ENCODE data around the gene ZNF785. TPM values are rescaled to one million over a fixed set of nuclear protein-coding genes. Genes with fewer than 3 reads are reported as not detected.
"Not testable (repeated sequence)": the region's sequence is repeated elsewhere in the genome, so short reads cannot be mapped to it uniquely, and the experiment has no call there.

Gene ZNF785
- total and polyA plus RNA-seq, 2 donors (not counting 1 experiment from before 2014, with no cell fraction given), result 12.2 to 39.7 TPM

DNA sequence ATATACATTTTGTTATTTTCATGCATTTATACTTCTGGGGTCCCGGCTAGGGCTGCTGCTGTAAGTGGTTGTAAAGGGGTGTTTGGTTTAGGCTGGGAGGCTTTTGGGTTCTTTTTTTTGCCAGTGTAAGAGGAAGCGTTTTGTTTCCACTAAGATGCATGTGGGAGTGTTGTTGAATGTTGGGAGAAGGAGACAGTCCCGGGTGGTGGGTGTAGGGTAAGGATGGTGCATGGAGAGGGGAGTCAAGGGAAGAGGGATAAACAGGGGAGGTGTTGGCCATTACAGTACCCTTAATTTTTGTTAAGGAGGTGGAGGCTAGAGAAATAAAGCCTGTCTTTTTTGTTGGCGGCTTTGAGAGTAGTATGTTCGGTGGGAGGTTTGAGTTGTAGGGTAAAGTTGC, 42.4 kb downstream of the ZNF785 start:
- WGBS (ENCODE audit: insufficient coverage), result 95% methylated on average over 4 of the region's 5 CpGs
- no peaks in the 10 kb centered on the region for H3K9me3 ChIP-seq (ENCODE audit: control extremely low read depth in 1 of 3, control insufficient read depth in 2 of 3, insufficient read depth in 1 of 3, low read length in 2 of 3)
- Mint-ChIP-seq H3K4me3 (no peak overlapping the region), H3K27me3 (no peaks in the 10 kb centered on the region), H3K27ac (no peak overlapping the region), H3K4me1 (no peaks in the 10 kb centered on the region), H3K9me3 (ENCODE audit: insufficient read depth) (no peaks in the 10 kb centered on the region)
- H3K36me3 ChIP-seq (replicated peaks in 1 of 2; ENCODE audit: control extremely low read depth in 1 of 2, control insufficient read depth in 1 of 2, extremely low read depth in 1 of 2, insufficient read depth in 2 of 2, low read length in 1 of 2), result no peaks in the 10 kb centered on the region
- H3K27ac ChIP-seq (ENCODE audit: low read length in 2 of 2), result no peak overlapping the region
- H3K79me2 ChIP-seq (ENCODE audit: control insufficient read depth, insufficient read depth, low read length), result peaks cover 89% of the 10 kb centered on the region
- H3K9ac ChIP-seq (ENCODE audit: low read length), result no peak overlapping the region
- no peaks in the 10 kb centered on the region for H4K20me1 ChIP-seq (ENCODE audit: control insufficient read depth, insufficient read depth, low read length, poor library complexity, severe bottlenecking)
- CTCF ChIA-PET, result no interaction called here
- TF ChIP-seq EZH2 (IDR thresholded peaks at IDR 0.05; ENCODE audit: borderline replicate concordance, insufficient read depth, low read depth, low read length, poor library complexity, severe bottlenecking), result no peak
- ATAC-seq (ENCODE audit: low read depth) (no peak), DNase-seq (no peak)
- no peak overlapping the region for H3K4me3 ChIP-seq (ENCODE audit: control extremely low read depth in 1 of 5, extremely low read depth in 1 of 5, insufficient read depth in 1 of 5, low read depth in 2 of 5, low read length in 4 of 5)
- H2AFZ ChIP-seq (ENCODE audit: insufficient read depth, low read depth, low read length, poor library complexity, severe bottlenecking), result no peak overlapping the region
- no peak overlapping the region for H3K4me2 ChIP-seq (replicated peaks; ENCODE audit: low read depth, low read length, poor library complexity, severe bottlenecking)
- no peaks in the 10 kb centered on the region for H3K4me1 ChIP-seq (ENCODE audit: control insufficient read depth in 2 of 2, insufficient read depth in 2 of 2, low read length in 2 of 2)
- no peaks in the 10 kb centered on the region for H3K27me3 ChIP-seq (replicated peaks in 1 of 4; ENCODE audit: control extremely low read depth in 1 of 4, control insufficient read depth in 3 of 4, insufficient read depth in 4 of 4, low read length in 3 of 4)
- POLR2A ChIA-PET, result interaction anchor here (0.6 kb wide), 1 partner anchor 94 kb away, joined by 3 read pairs; no protein-coding TSS in a partner anchor
- intact Hi-C loops (cut with micrococcal nuclease), result no loop called here

DNA sequence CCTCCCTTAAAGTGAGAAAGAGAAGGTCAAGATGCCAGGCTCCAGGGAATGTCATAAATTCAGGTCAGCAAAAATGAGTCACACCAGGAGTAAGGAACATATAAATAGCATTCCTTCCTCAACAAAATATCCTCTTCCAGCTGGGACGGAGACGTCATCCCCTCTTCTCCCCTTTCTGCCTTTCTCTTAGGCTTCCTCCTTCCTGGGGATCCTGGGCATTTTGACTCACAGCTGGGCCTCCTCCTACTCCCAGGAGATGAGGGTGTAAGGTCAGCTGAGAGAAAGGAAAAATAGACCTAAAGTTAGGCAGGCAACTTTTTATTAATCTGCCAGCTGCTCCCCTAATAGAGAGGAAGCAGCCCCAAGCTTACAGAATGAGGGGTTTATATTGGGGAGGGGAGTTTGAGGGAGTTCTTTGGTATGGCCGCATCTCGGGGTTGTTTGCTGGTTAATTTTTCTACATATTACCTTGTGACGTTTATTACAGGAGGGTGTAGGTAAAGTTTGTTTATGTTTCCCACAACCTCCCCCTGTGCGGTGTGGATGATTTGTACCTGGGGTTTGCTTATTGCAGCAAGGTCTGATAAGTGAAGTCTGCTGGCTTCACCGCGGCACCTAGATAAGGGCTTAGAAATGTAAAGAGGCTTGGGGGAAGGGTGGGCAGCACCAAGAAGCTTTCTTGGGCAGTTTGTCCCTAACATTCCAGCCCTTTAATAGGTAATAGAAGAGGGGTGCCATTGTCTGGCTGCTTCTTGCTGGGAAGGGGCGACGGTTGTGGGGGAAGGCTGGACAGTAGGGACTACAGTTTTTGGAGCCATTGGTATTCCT, 43.8 kb downstream of the ZNF785 start:
- ChIA-PET CTCF (interaction anchor here (0.6 kb wide), 1 partner anchor 45 kb away, joined by 3 read pairs; no protein-coding TSS in a partner anchor), POLR2A (no interaction called here)
- H3K4me3 Mint-ChIP-seq, result no peak overlapping the region
- TF ChIP-seq EZH2 (IDR thresholded peaks at IDR 0.05; ENCODE audit: borderline replicate concordance, insufficient read depth, low read depth, low read length, poor library complexity, severe bottlenecking), result no peak
- TF ChIP-seq, protein P1, sequence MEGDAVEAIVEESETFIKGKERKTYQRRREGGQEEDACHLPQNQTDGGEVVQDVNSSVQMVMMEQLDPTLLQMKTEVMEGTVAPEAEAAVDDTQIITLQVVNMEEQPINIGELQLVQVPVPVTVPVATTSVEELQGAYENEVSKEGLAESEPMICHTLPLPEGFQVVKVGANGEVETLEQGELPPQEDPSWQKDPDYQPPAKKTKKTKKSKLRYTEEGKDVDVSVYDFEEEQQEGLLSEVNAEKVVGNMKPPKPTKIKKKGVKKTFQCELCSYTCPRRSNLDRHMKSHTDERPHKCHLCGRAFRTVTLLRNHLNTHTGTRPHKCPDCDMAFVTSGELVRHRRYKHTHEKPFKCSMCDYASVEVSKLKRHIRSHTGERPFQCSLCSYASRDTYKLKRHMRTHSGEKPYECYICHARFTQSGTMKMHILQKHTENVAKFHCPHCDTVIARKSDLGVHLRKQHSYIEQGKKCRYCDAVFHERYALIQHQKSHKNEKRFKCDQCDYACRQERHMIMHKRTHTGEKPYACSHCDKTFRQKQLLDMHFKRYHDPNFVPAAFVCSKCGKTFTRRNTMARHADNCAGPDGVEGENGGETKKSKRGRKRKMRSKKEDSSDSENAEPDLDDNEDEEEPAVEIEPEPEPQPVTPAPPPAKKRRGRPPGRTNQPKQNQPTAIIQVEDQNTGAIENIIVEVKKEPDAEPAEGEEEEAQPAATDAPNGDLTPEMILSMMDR (IDR thresholded peaks at IDR 0.05), result no peak
- Histone ChIP-seq H4K20me1 (ENCODE audit: control insufficient read depth, insufficient read depth, low read length, poor library complexity, severe bottlenecking) (no peaks in the 10 kb centered on the region), H2AFZ (ENCODE audit: insufficient read depth, low read depth, low read length, poor library complexity, severe bottlenecking) (no peak overlapping the region), H3K36me3 (replicated peaks in 1 of 2; ENCODE audit: control extremely low read depth in 1 of 2, control insufficient read depth in 1 of 2, extremely low read depth in 1 of 2, insufficient read depth in 2 of 2, low read length in 1 of 2) (no peaks in the 10 kb centered on the region), H3K4me3 (ENCODE audit: control extremely low read depth in 1 of 5, extremely low read depth in 1 of 5, insufficient read depth in 1 of 5, low read depth in 2 of 5, low read length in 4 of 5) (no peak overlapping the region), H3K27ac (ENCODE audit: low read length in 2 of 2) (no peak overlapping the region), H3K9ac (ENCODE audit: low read length) (no peak overlapping the region), H3K27me3 (replicated peaks in 1 of 4; ENCODE audit: control extremely low read depth in 1 of 4, control insufficient read depth in 3 of 4, insufficient read depth in 4 of 4, low read length in 3 of 4) (no peaks in the 10 kb centered on the region), H3K9me3 (ENCODE audit: control extremely low read depth in 1 of 3, control insufficient read depth in 2 of 3, insufficient read depth in 1 of 3, low read length in 2 of 3) (no peaks in the 10 kb centered on the region), H3K4me2 (replicated peaks; ENCODE audit: low read depth, low read length, poor library complexity, severe bottlenecking) (no peak overlapping the region), H3K4me1 (ENCODE audit: control insufficient read depth in 2 of 2, insufficient read depth in 2 of 2, low read length in 2 of 2) (no peaks in the 10 kb centered on the region), H3K79me2 (ENCODE audit: control insufficient read depth, insufficient read depth, low read length) (peaks cover 79% of the 10 kb centered on the region)
- peaks cover 5% of the 10 kb centered on the region for H3K4me1 Mint-ChIP-seq
- ATAC-seq (ENCODE audit: low read depth) (no peak), DNase-seq (no peak)
- no peaks in the 10 kb centered on the region for H3K27me3 Mint-ChIP-seq
- no peaks in the 10 kb centered on the region for H3K9me3 Mint-ChIP-seq (ENCODE audit: insufficient read depth)
- intact Hi-C loops (cut with micrococcal nuclease), result no loop called here
- 100% methylated on average over 6 of the region's 10 CpGs for WGBS (ENCODE audit: insufficient coverage)
- no peak overlapping the region for H3K27ac Mint-ChIP-seq

DNA sequence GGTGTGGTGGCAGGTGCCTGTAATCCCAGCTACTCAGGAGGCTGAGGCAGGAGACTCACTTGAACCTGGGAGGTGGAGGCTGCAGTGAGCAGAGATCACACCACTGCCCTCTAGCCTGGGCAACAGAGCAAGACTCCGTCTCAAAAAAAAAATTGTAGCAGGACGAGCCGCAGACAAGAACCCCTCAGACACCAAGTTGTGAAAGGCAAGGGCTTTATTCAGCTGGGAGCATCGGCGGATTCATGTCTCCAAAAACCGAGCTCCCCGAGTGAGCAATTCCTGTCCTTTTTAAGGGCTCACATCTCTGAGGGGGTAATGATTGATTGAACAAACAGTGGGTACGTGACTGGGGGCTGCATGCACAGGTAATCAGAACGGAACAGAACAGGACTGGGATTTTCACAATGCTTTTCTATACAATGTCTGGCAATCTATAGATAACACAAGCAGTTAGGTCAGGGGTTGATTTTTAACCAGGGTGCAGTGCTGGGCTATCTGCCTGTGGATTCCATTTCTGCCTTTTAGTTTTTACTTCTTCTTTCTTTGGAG, 44.5 kb downstream of the ZNF785 start:
- H3K4me1 ChIP-seq (ENCODE audit: control insufficient read depth in 2 of 2, insufficient read depth in 2 of 2, low read length in 2 of 2); H3K27ac Mint-ChIP-seq; H3K4me3 Mint-ChIP-seq; H3K9me3 ChIP-seq (ENCODE audit: control extremely low read depth in 1 of 3, control insufficient read depth in 2 of 3, insufficient read depth in 1 of 3, low read length in 2 of 3); H3K27me3 Mint-ChIP-seq; POLR2A ChIA-PET; H3K27me3 ChIP-seq (replicated peaks in 1 of 4; ENCODE audit: control extremely low read depth in 1 of 4, control insufficient read depth in 3 of 4, insufficient read depth in 4 of 4, low read length in 3 of 4); intact Hi-C loops (cut with micrococcal nuclease); DNase-seq; H3K9me3 Mint-ChIP-seq (ENCODE audit: insufficient read depth); H2AFZ ChIP-seq (ENCODE audit: insufficient read depth, low read depth, low read length, poor library complexity, severe bottlenecking); H3K9ac ChIP-seq (ENCODE audit: low read length); H3K27ac ChIP-seq (ENCODE audit: low read length in 2 of 2); H3K4me3 ChIP-seq (ENCODE audit: control extremely low read depth in 1 of 5, extremely low read depth in 1 of 5, insufficient read depth in 1 of 5, low read depth in 2 of 5, low read length in 4 of 5); H4K20me1 ChIP-seq (ENCODE audit: control insufficient read depth, insufficient read depth, low read length, poor library complexity, severe bottlenecking); H3K4me2 ChIP-seq (replicated peaks; ENCODE audit: low read depth, low read length, poor library complexity, severe bottlenecking); ATAC-seq (ENCODE audit: low read depth); H3K36me3 ChIP-seq (replicated peaks in 1 of 2; ENCODE audit: control extremely low read depth in 1 of 2, control insufficient read depth in 1 of 2, extremely low read depth in 1 of 2, insufficient read depth in 2 of 2, low read length in 1 of 2): not testable (repeated sequence)
- peaks cover 77% of the 10 kb centered on the region for H3K79me2 ChIP-seq (ENCODE audit: control insufficient read depth, insufficient read depth, low read length)
- CTCF ChIA-PET, result interaction anchor here (0.6 to 0.7 kb wide), 2 partner anchors 13 to 44 kb away, joined by 3 read pairs; no protein-coding TSS in a partner anchor
- peaks cover 10% of the 10 kb centered on the region for H3K4me1 Mint-ChIP-seq
- 98% methylated on average over 6 of the region's 9 CpGs for WGBS (ENCODE audit: insufficient coverage)

Measured in B cell (primary cell).